NB4 (cell line): ENCODE measurements around the gene INSM2.

Source experiments
- POLR2A ChIP-seq: IDR thresholded peaks from 2 replicates; pipeline ENCODE4 v1.6.1; 2011; ENCODE audit warnings: mild to moderate bottlenecking; ENCODE audit not compliant: insufficient read length; ENCODE audit errors: extremely low read depth
- TF ChIP-seq, protein P1 (sequence below): IDR thresholded peaks from 2 replicates; pipeline ENCODE4 v1.6.1; 2011; ENCODE audit warnings: low read depth, low read length

DNA sequence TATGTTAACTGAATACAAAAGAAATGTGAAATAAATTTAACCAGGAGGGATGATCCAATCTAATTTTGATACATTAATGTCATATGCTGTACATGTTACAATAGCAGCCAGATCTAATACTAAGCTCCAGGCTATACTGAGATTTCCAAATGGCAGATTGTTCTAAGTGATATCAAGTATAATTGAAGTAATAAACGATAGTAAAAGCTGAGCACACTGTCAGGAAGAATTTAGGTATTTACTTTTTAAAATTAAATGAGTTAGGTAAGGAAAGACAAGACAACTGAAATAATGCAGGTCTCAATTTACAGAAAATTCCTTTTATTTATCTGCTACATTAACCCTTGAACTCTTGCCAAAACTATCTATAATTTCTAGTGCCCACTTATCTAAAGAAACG is 39.9 kb downstream of the INSM2 start:
- TF ChIP-seq POLR2A = no peak
- TF ChIP-seq, protein P1, sequence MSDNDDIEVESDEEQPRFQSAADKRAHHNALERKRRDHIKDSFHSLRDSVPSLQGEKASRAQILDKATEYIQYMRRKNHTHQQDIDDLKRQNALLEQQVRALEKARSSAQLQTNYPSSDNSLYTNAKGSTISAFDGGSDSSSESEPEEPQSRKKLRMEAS = no peak
